HG03558 (cell line): ENCODE measurements around the gene USP22.
"Not testable (repeated sequence)": the region's sequence is repeated elsewhere in the genome, so short reads cannot be mapped to it uniquely, and the experiment has no call there.

ENCODE experiments used
- ATAC-seq: cut with Tn5 transposase; IDR thresholded peaks from one replicate; pipeline ENCODE4 v1.9.1; 2021; ENCODE audit warnings: moderate number of reproducible peaks; ENCODE audit not compliant: unreplicated experiment; ENCODE audit errors: extremely low read depth

The USP22 gene

GRCh38 chr17:21042458-21043295, at the start of gene USP22:
TSS of gene USP22 (minus strand) at chr17:21043011. CDS start at chr17:21042835, 176 bp downstream.
- ATAC-seq, result peak; percentile 26

- ATAC-seq, result no peak
Measured at GRCh38 chr17:21090902-21091618, 48.2 kb upstream of the USP22 start.

GRCh38 chr17:21089933-21090901, 47.4 kb upstream of the USP22 start:
- ATAC-seq, result no peak

- no peak for ATAC-seq
Measured at GRCh38 chr17:21089145-21089544, 46.3 kb upstream of the USP22 start.

GRCh38 chr17:21085707-21086106, 42.9 kb upstream of the USP22 start:
- no peak for ATAC-seq

GRCh38 chr17:21085280-21085679, 42.5 kb upstream of the USP22 start:
- ATAC-seq, result not testable (repeated sequence)

- ATAC-seq, result no peak
Measured at GRCh38 chr17:21082001-21082436, 39.2 kb upstream of the USP22 start.

- no peak for ATAC-seq
Measured at GRCh38 chr17:21079196-21079595, 36.4 kb upstream of the USP22 start.

GRCh38 chr17:21078016-21078780, 35.4 kb upstream of the USP22 start:
- no peak for ATAC-seq

- no peak for ATAC-seq
Measured at GRCh38 chr17:21077281-21077680, 34.5 kb upstream of the USP22 start.

- ATAC-seq, result no peak
Measured at GRCh38 chr17:21076242-21076641, 33.4 kb upstream of the USP22 start.

- no peak for ATAC-seq
Measured at GRCh38 chr17:21075739-21076085, 32.9 kb upstream of the USP22 start.

- ATAC-seq, result no peak
Measured at GRCh38 chr17:21072745-21073197, 30.0 kb upstream of the USP22 start.

GRCh38 chr17:21066394-21066793, 23.6 kb upstream of the USP22 start:
- no peak for ATAC-seq

GRCh38 chr17:21061971-21062526, 19.2 kb upstream of the USP22 start:
- ATAC-seq, result peak; percentile 70

GRCh38 chr17:21061158-21061835, 18.5 kb upstream of the USP22 start:
- no peak for ATAC-seq

- ATAC-seq, result no peak
Measured at GRCh38 chr17:21059761-21060160, 16.9 kb upstream of the USP22 start.

- ATAC-seq, result no peak
Measured at GRCh38 chr17:21058098-21058893, 15.5 kb upstream of the USP22 start.
